Transverse colon (tissue), 4 donors: ENCODE results near the gene RBM19. TPM values are rescaled to one million over a fixed set of nuclear protein-coding genes. Genes with fewer than 3 reads are reported as not detected.
"Not testable (repeated sequence)": the region's sequence is repeated elsewhere in the genome, so short reads cannot be mapped to it uniquely, and the experiment has no call there.

Experiments used
- DNase-seq: peaks from one replicate; pipeline ENCODE4 v3.0.0-alpha.2; 2019
- H3K27ac ChIP-seq, 4 donors: fragments of 200-600 bp; sonication (generic); 2 replicates each; pipeline ENCODE4 v1.5.1; 2016 to 2018; ENCODE audit warnings: inconsistent platforms in 4 of 4
- H3K27me3 ChIP-seq: fragments of 200-600 bp; sonication (generic); 2 replicates; pipeline ENCODE4 v1.5.1; 2017; ENCODE audit warnings: inconsistent platforms
- H3K36me3 ChIP-seq, 4 donors: fragments of 200-600 bp; sonication (generic); 2 replicates each; pipeline ENCODE4 v1.5.1; 2017 to 2019; ENCODE audit warnings: inconsistent platforms in 4 of 4
- H3K4me1 ChIP-seq, 4 donors: fragments of 200-600 bp; sonication (generic); 2 replicates each; pipeline ENCODE4 v1.5.1; 2017 to 2020; ENCODE audit warnings: inconsistent platforms in 4 of 4
- H3K4me3 ChIP-seq, 4 donors: fragments of 200-600 bp; sonication (generic); 1 replicate in 1 of 4; 2 replicates in 3 of 4; pipeline versions ENCODE4 v1.5.1 to v1.6.1; 2017 to 2019; ENCODE audit warnings: inconsistent platforms in 4 of 4
- H3K9me3 ChIP-seq, 2 donors: fragments of 200-600 bp; sonication (generic); 2 replicates each; pipeline ENCODE4 v1.5.1; 2017 to 2019; ENCODE audit warnings: inconsistent platforms in 2 of 2
- CTCF ChIP-seq, 5 experiments: fragments of 200-600 bp in 3 of 5; fragments of 450-650 bp in 2 of 5; sonication (generic) in 3 of 5; IDR thresholded peaks; 1 replicate in 2 of 5; 2 replicates in 3 of 5; pipeline ENCODE4 v1.5.1; 2016 to 2017; ENCODE audit warnings: antibody characterized with exemption in 5 of 5, inconsistent platforms in 3 of 5, mild to moderate bottlenecking in 2 of 5, moderate library complexity in 1 of 5
- EP300 ChIP-seq: sonication (generic); formaldehyde crosslinking; IDR thresholded peaks from one replicate; pipeline ENCODE4 v1.6.1; 2017; ENCODE audit warnings: antibody characterized with exemption, low read depth
- POLR2A ChIP-seq: fragments of 450-650 bp; IDR thresholded peaks from one replicate; pipeline ENCODE4 v1.6.1; 2016; ENCODE audit warnings: antibody characterized with exemption, mild to moderate bottlenecking, moderate library complexity
- POLR2AphosphoS5 ChIP-seq, 3 donors: sonication (generic); formaldehyde crosslinking; IDR thresholded peaks; one replicate each; pipeline ENCODE4 v1.6.1; 2016; ENCODE audit warnings: antibody characterized with exemption in 3 of 3
- WGBS, 2 donors: methylation state at CpG; one replicate each; pipeline ENCODE4 v1.1.5; 2018; ENCODE audit warnings: low coverage in 1 of 2; 5-methylcytosine and 5-hydroxymethylcytosine counted together
- in situ Hi-C, 4 donors: fragments of 200-750 bp; cut with MboI; loops; one replicate each; pipeline versions ENCODE4 v1.15.0 to v1.15.1; 2017; ENCODE audit warnings: low sequenced_read_pairs in 3 of 4, low pct_ligation_motif_present in 1 of 4, low pct_unique_long_range_greater_than_20kb in 1 of 4
- intact Hi-C: fragments of 100-400 bp; cut with DNase I; formaldehyde crosslinking; loops from one replicate; pipeline ENCODE4 v1.15.1; 2023; ENCODE audit warnings: low total_unique reads
- total RNA-seq, 4 donors: library from RNA; depleted of rRNA; stranded (reverse); fragments of >200 nt; gene quantifications; one replicate each; pipeline ENCODE4 v1.1.0, GENCODE V29; 2016

Gene RBM19
- total RNA-seq, 4 donors from 2014 or later, result 24.3 to 96.1 (median 28.7) TPM

DNA sequence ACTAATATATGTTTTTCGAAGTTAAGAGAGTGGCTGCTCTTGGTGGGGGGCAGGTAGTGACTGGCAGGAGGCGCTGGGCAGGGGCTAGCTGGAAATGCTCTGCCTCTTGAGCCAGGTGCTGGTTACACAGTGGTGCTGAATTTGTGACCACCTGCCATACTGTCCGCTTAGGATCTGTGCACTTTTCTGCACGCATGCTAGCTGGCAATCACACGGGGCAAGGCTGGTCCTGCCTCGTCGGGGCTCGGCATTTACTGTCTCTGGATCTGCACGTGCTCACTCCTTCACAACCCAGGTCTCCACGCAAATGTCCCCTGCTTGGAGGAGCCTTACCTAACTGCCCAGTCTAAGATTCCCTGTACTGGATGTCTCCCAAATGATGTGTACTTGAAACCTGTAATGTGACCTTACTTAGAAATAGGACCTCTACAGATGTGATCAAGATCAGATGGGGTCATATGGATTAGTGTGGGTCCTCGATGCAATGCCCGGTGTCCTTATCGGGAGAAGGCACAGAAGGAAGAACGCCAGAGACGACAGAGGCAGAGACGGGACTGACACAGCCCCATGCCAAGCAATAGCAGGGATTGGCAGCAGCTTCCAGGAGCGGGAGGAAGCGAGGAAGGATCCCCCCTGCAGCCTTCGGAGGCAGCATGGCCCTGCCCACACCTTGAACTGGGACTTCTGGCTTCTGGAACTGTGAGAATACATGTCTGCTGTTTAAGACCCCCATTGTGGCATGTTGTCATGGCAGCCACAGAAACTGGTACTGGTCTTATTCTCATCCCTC, 59.5 kb downstream of the RBM19 start:
- intact Hi-C loops (no loop called here), in situ Hi-C loops (loop anchor here (25.0 kb wide), 2 partner anchors 444 to 469 kb away; partner anchors contain the start of gene LHX5 (in 2 of the 4))
- DNase-seq, result no peak
- no peak overlapping the region for H3K4me3 ChIP-seq
- H3K9me3 ChIP-seq, result no peaks in the 10 kb centered on the region
- H3K27me3 ChIP-seq, result no peaks in the 10 kb centered on the region
- TF ChIP-seq EP300 (no peak), CTCF (IDR thresholded peaks at IDR 0.05) (no peak), POLR2A (no peak), POLR2AphosphoS5 (IDR thresholded peaks at IDR 0.05) (no peak)
- WGBS, 2 donors, result 93 to 95% methylated on average over 3 to 19 of the region's 19 CpGs
- peaks cover 0 to 6% (median 0%) of the 10 kb centered on the region in 4 donors for H3K36me3 ChIP-seq
- H3K27ac ChIP-seq, result no peak overlapping the region
- no peaks in the 10 kb centered on the region for H3K4me1 ChIP-seq

DNA sequence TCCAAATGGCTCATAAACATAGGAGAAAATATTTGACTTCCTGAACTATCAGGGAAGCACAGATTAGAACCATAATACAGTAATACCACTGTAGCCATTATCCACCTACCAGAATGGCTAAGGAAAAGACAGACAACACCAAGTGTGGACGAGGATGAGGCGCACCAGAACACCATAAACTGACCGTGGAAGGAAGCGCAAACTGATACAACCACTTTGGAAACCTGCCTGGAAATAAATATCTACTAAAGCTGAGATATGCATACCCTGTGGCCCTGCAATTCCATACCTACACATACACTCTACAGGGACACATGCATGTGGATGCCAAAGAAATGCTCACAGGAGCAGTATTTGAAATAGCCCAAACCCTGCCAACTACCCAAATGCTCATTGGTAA, 60.3 kb downstream of the RBM19 start:
- in situ Hi-C loops (loop anchor here (25.0 kb wide), 2 partner anchors 444 to 469 kb away; partner anchors contain the start of gene LHX5 (in 2 of the 4)), intact Hi-C loops (no loop called here)
- no peaks in the 10 kb centered on the region for H3K27me3 ChIP-seq
- no peak overlapping the region for H3K4me3 ChIP-seq
- no peaks in the 10 kb centered on the region for H3K4me1 ChIP-seq
- no peak overlapping the region for H3K27ac ChIP-seq
- DNase-seq, result no peak
- TF ChIP-seq EP300, result no peak
- no peak for TF ChIP-seq CTCF (IDR thresholded peaks at IDR 0.05)
- TF ChIP-seq POLR2A, result no peak
- TF ChIP-seq POLR2AphosphoS5 (IDR thresholded peaks at IDR 0.05), result no peak
- peaks cover 0 to 5% (median 0%) of the 10 kb centered on the region in 4 donors for H3K36me3 ChIP-seq
- WGBS, 2 donors, result 94% methylated on average over 3 to 4 of the region's 4 CpGs
- no peaks in the 10 kb centered on the region for H3K9me3 ChIP-seq

DNA sequence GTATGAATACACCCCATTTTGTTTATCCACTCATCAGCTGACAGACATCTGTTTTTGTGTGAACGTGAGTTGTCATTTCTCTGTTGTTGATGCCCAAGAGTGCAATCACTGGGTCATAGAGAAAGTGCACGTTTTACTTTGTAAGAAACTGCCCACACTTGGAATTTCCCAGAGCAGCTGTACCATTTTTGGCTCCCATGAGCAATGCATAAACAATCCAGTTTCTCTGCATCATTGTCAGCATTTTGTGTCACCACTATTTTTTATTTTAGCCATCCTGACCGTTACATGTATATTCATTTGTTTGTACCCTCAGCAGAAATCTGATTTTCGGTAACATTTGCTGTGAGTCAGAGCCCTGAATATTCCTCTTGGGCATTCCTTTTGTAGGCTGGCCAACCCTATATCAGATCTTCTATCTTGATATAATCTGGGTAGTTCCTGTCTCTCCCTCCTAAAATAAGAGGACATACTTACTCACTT, 62.7 kb downstream of the RBM19 start:
- no peaks in the 10 kb centered on the region for H3K4me1 ChIP-seq
- H3K27me3 ChIP-seq, result no peaks in the 10 kb centered on the region
- H3K36me3 ChIP-seq, result no peaks in the 10 kb centered on the region
- H3K9me3 ChIP-seq, result no peaks in the 10 kb centered on the region
- TF ChIP-seq POLR2AphosphoS5 (IDR thresholded peaks at IDR 0.05), result no peak
- in situ Hi-C loops (loop anchor here (25.0 kb wide), 2 partner anchors 441 to 466 kb away; partner anchors contain the start of gene LHX5 (in 2 of the 4)), intact Hi-C loops (no loop called here)
- no peak overlapping the region for H3K27ac ChIP-seq
- 84 to 87% methylated on average over 3 to 4 of the region's 4 CpGs for WGBS, 2 donors
- H3K4me3 ChIP-seq, result no peak overlapping the region
- no peak for DNase-seq

DNA sequence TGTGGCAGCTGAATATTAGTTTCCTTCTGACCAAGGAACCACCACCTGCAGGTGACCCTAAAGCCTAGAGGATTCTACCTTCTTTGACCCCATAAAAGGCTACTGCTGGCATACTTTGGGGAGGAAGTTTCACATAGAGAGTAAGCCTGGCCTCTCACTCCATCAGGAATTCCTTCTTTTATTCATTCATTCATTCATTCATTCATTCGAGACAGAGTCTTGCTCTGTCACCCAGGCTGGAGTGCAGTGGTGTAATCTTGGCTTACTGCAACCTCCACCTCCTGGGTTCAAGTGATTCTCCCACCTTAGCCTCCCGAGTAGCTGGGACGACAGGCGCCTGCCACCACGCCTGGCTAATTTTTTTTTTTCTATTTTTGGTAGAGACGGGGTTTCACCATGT, 64.8 kb downstream of the RBM19 start:
- H3K36me3 ChIP-seq, DNase-seq, H3K27me3 ChIP-seq, H3K4me3 ChIP-seq, H3K9me3 ChIP-seq, H3K4me1 ChIP-seq, H3K27ac ChIP-seq, intact Hi-C loops: not testable (repeated sequence)
- 96 to 100% methylated on average over 1 to 6 of the region's 6 CpGs for WGBS, 2 donors
- in situ Hi-C loops, result loop anchor here (25.0 kb wide), 2 partner anchors 439 to 464 kb away; partner anchors contain the start of gene LHX5 (in 2 of the 4)

DNA sequence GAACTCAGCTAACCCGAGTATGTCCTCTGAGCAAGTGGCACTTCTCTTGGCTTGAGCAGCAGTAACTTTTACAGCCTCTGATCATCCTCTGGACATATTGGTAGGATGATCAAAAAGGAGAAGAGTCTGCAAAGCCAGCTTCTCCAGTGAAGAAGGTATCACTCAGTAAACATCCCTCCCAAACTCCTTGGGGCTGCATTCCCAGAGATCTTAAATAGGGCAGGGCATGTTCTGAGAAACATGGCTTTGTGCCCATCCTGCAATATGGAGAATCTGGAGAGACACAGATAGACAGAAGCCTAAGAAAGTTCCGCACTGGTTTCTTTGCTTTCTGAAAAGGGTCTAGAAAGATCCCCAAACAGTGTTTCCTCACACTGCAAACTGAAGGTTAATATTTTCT, 65.4 kb downstream of the RBM19 start:
- Histone ChIP-seq H3K27me3 (no peaks in the 10 kb centered on the region), H3K27ac (no peak overlapping the region), H3K9me3 (no peaks in the 10 kb centered on the region), H3K36me3 (no peaks in the 10 kb centered on the region), H3K4me1 (no peaks in the 10 kb centered on the region), H3K4me3 (no peak overlapping the region)
- intact Hi-C loops (no loop called here), in situ Hi-C loops (loop anchor here (25.0 kb wide), 2 partner anchors 438 to 463 kb away; partner anchors contain the start of gene LHX5 (in 2 of the 4))
- WGBS, 2 donors, result 100% methylated on average over 1 to 2 of the region's 2 CpGs
- TF ChIP-seq EP300 (no peak), POLR2AphosphoS5 (IDR thresholded peaks at IDR 0.05) (no peak), POLR2A (no peak), CTCF (IDR thresholded peaks at IDR 0.05) (no peak)
- no peak for DNase-seq
